MCF 10A (cell line): ENCODE measurements around the gene RCAN3. TPM values are rescaled to one million over a fixed set of nuclear protein-coding genes. Genes with fewer than 3 reads are reported as not detected.

Experiments
- BruUV-seq: library from RNA; stranded (reverse); fragments of 400-500 nt; replicated peaks from 2 replicates; lab custom pipeline; 2021; lab: Mats Ljungman, UMichigan
- CTCF ChIA-PET: fragments of 300-600 bp; sonication (Branson Sonifier 250); formaldehyde crosslinking; extraction: SDS; loops from one replicate; lab custom pipeline; 2021; ENCODE audit warnings: antibody characterized with exemption, inconsistent platforms; lab: Yijun Ruan, JAX
- POLR2A ChIA-PET: fragments of 300-600, 350-650 bp; sonication (Branson Sonifier 250); formaldehyde crosslinking; extraction: SDS; loops from one replicate; lab custom pipeline; 2020; ENCODE audit warnings: antibody characterized with exemption, inconsistent platforms; lab: Yijun Ruan, JAX
- DNase-seq: peaks from one replicate; pipeline ENCODE4 v3.0.0-alpha.2; 2018; ENCODE audit not compliant: unreplicated experiment
- H3K27ac Mint-ChIP-seq: one replicate; pipeline ENCODE4 v1.8.0; 2022; ENCODE audit warnings: mild to moderate bottlenecking, low read depth, mixed read lengths; ENCODE audit not compliant: unreplicated experiment
- H3K27me3 Mint-ChIP-seq: one replicate; pipeline ENCODE4 v1.8.0; 2022; ENCODE audit warnings: mixed read lengths; ENCODE audit not compliant: insufficient read depth, unreplicated experiment
- H3K36me3 Mint-ChIP-seq: one replicate; pipeline ENCODE4 v1.8.0; 2022; ENCODE audit warnings: mild to moderate bottlenecking, moderate library complexity, mixed read lengths; ENCODE audit not compliant: insufficient read depth, unreplicated experiment
- H3K4me1 Mint-ChIP-seq: one replicate; pipeline ENCODE4 v1.8.0; 2022; ENCODE audit warnings: mixed read lengths; ENCODE audit not compliant: insufficient read depth, unreplicated experiment
- H3K4me3 Mint-ChIP-seq: one replicate; pipeline ENCODE4 v1.8.0; 2022; ENCODE audit warnings: mild to moderate bottlenecking, moderate library complexity, mixed read lengths; ENCODE audit not compliant: unreplicated experiment
- H3K9me3 Mint-ChIP-seq: one replicate; pipeline ENCODE4 v1.8.0; 2022; ENCODE audit warnings: mixed read lengths; ENCODE audit not compliant: unreplicated experiment
- CTCF ChIP-seq: fragments of 200-600 bp; IDR thresholded peaks from one replicate; pipeline ENCODE4 v1.8.0; 2022; ENCODE audit warnings: antibody characterized with exemption, mild to moderate bottlenecking; ENCODE audit not compliant: unreplicated experiment
- intact Hi-C: fragments of 100-400 bp; cut with micrococcal nuclease; formaldehyde crosslinking; loops from 2 replicates; pipeline ENCODE4 v1.14.1; 2022
- total RNA-seq: library from RNA; stranded (reverse); gene quantifications from 2 replicates; pipeline ENCODE4 v1.2.3, GENCODE V29; 2022

Gene RCAN3
- total RNA-seq, 1 experiment from 2014 or later: 6.1 TPM

GRCh38 chr1:24584171-24584647 lies 81.6 kb downstream of the RCAN3 start:
- H3K27me3 Mint-ChIP-seq: no peaks in the 10 kb centered on the region
- no peaks in the 10 kb centered on the region for H3K9me3 Mint-ChIP-seq
- TF ChIP-seq CTCF: no peak
- DNase-seq: no peak
- POLR2A ChIA-PET: no interaction called here
- no peak overlapping the region for H3K4me3 Mint-ChIP-seq
- intact Hi-C loops: no loop called here
- no peaks in the 10 kb centered on the region for H3K4me1 Mint-ChIP-seq
- H3K27ac Mint-ChIP-seq: no peak overlapping the region
- CTCF ChIA-PET: interaction anchor here (0.6 kb wide), 1 partner anchor 98 kb away, joined by 5 read pairs; no protein-coding TSS in a partner anchor
- BruUV-seq: no TSS peak
- no peaks in the 10 kb centered on the region for H3K36me3 Mint-ChIP-seq

GRCh38 chr1:24586119-24586518 lies 83.5 kb downstream of the RCAN3 start:
- TF ChIP-seq CTCF: no peak
- DNase-seq: no peak
- intact Hi-C loops: loop anchor here (2.0 kb wide), 1 partner anchor 193 kb away; no protein-coding TSS in a partner anchor
- POLR2A ChIA-PET: no interaction called here
- Mint-ChIP-seq H3K36me3 (no peaks in the 10 kb centered on the region), H3K4me3 (no peak overlapping the region), H3K4me1 (no peaks in the 10 kb centered on the region), H3K9me3 (no peaks in the 10 kb centered on the region), H3K27ac (no peak overlapping the region), H3K27me3 (no peaks in the 10 kb centered on the region)
- no TSS peak for BruUV-seq
- CTCF ChIA-PET: interaction anchor here (0.6 to 2.6 kb wide), 16 partner anchors 10 to 384 kb away, joined by 3 to 15 read pairs (median 4); partner anchors contain the start of gene NIPAL3

DNA sequence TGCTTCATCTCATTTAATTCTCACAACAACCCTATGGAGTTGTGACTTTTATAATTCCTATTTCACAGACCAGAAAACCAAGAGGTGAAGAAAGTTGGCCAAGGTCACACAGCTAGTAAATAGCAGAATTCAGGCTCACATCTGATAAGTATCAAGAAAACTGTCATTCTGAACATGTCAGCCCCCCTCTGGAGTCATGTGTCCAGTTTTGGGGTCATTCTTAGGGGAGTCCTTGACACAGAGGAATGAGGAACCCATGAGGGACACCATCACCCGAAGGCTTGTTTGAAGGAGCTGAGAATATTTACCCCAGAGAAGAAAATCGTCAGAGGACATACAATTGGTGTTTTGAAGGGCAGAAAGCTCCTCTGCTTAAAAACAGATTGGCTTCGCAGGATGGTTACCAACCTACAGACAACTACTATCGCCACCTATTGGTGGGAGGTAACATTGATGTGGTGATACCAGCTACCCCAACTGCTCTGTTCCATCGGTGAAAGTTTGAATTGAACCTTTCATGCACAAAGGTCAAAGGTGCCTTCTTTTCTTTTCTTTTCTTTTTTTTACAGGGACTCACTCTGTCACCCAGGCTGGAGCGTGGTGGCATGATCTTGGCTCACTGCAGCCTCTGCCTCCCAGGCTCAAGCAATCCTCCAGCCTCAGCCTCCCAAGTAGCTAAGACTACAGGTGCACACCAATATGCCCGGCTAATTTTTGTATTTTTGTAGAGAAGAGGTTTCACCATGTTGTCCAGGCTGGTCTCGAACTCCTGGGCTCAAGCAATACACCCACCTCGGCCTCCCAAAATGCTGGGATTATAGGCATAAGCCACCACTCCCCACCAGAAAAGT lies 84.6 kb downstream of the RCAN3 start:
- no peaks in the 10 kb centered on the region for H3K36me3 Mint-ChIP-seq
- H3K9me3 Mint-ChIP-seq: no peaks in the 10 kb centered on the region
- H3K4me1 Mint-ChIP-seq: peaks cover 9% of the 10 kb centered on the region
- POLR2A ChIA-PET: interaction anchor here (1.0 to 1.6 kb wide), 3 partner anchors 10 to 171 kb away, joined by 3 to 5 read pairs (median 4); partner anchors contain the start of gene NIPAL3
- no peak overlapping the region for H3K4me3 Mint-ChIP-seq
- DNase-seq: peak; percentile 72
- CTCF ChIA-PET: interaction anchor here (0.6 to 2.6 kb wide), 34 partner anchors 9 to 443 kb away, joined by 3 to 15 read pairs (median 3); partner anchors contain the start of gene NIPAL3
- no TSS peak for BruUV-seq
- TF ChIP-seq CTCF: peak; percentile 70
- H3K27me3 Mint-ChIP-seq: no peaks in the 10 kb centered on the region
- H3K27ac Mint-ChIP-seq: no peak overlapping the region
- intact Hi-C loops: loop anchor here (1.0 to 2.0 kb wide), 2 partner anchors 194 to 388 kb away; no protein-coding TSS in a partner anchor

GRCh38 chr1:24588573-24588972 lies 85.9 kb downstream of the RCAN3 start:
- TF ChIP-seq CTCF: no peak
- no peak for DNase-seq
- peaks cover 12% of the 10 kb centered on the region for H3K4me1 Mint-ChIP-seq
- ChIA-PET POLR2A (interaction anchor here (0.7 kb wide), 1 partner anchor 14 kb away, joined by 3 read pairs; no protein-coding TSS in a partner anchor), CTCF (interaction anchor here (0.6 to 1.9 kb wide), 4 partner anchors 20 to 390 kb away, joined by 3 to 4 read pairs (median 4); no protein-coding TSS in a partner anchor)
- H3K4me3 Mint-ChIP-seq: no peak overlapping the region
- no peaks in the 10 kb centered on the region for H3K36me3 Mint-ChIP-seq
- H3K9me3 Mint-ChIP-seq: no peaks in the 10 kb centered on the region
- intact Hi-C loops: no loop called here
- no peak overlapping the region for H3K27ac Mint-ChIP-seq
- no peaks in the 10 kb centered on the region for H3K27me3 Mint-ChIP-seq
- no TSS peak for BruUV-seq
